ENCODE results near the gene IL23R.

IL23R gene

GRCh38 chr1:67242016-67242415 lies 75.8 kb downstream of the IL23R start:
- DNase-seq (ENCODE audit: low spot score in 2 of 2): no peak
- Histone ChIP-seq H3K4me3 (no peak overlapping the region), H3K27me3 (ENCODE audit: low read depth) (no peaks in the 10 kb centered on the region), H3K36me3 (replicated peaks) (no peaks in the 10 kb centered on the region), H3K9me3 (no peaks in the 10 kb centered on the region), H3K4me1 (no peaks in the 10 kb centered on the region)
- in situ Hi-C loops (cut with MboI; ENCODE audit: low sequenced_read_pairs): no loop called here

GRCh38 chr1:67250051-67250653 lies 83.9 kb downstream of the IL23R start:
- Histone ChIP-seq H3K4me3 (no peak overlapping the region), H3K9me3 (peaks cover 21% of the 10 kb centered on the region), H3K4me1 (no peaks in the 10 kb centered on the region), H3K27me3 (ENCODE audit: low read depth) (no peaks in the 10 kb centered on the region), H3K36me3 (replicated peaks) (no peaks in the 10 kb centered on the region)
- no peak for DNase-seq (ENCODE audit: low spot score in 2 of 2)
- in situ Hi-C loops (cut with MboI; ENCODE audit: low sequenced_read_pairs): no loop called here

DNA sequence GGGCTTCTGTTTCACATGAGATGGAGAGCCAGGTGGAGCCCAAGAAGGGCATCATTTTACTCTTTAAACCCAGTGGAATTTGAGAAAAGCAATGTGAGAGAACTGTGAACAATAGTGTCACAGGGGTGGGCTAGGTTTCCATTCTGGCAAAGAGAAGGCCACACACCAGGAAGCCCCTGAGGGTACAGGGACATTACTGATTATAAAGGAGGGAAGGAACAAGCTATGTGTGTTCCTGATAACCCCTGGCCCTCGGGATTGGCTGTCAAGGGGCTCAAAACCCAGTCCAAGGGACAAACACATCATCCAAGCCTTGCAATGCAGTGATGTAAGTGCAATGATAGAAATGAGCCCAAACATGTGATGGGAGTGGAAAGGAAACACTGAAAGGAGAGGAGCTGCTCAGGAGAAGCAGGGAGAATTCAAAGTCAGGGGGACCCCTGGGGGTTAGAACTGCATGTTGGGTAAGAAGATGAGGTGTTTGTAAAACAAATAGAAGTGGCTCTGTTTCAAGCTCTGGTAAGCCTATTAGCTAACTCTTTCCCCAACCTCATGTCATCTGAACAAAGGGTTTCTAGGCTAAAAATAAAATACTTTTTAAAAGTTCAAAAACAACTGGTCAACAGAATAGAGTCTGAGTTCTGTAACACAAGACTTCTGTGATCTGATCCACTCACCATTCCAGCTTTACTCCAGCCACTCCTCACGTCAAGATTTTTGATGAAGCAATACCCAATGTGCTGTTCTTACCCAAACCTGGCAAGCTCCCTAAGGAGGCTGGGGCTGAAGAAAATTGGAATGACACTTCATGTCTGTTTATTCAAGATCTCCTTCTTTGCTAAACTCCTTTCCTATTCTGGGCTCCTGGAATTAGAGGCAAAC lies 90.3 kb downstream of the IL23R start:
- H3K36me3 ChIP-seq (replicated peaks): no peaks in the 10 kb centered on the region
- no peaks in the 10 kb centered on the region for H3K27me3 ChIP-seq (ENCODE audit: low read depth)
- DNase-seq (ENCODE audit: low spot score in 2 of 2): no peak
- H3K4me3 ChIP-seq: no peak overlapping the region
- H3K4me1 ChIP-seq: peaks cover 5% of the 10 kb centered on the region
- in situ Hi-C loops (cut with MboI; ENCODE audit: low sequenced_read_pairs): no loop called here
- H3K9me3 ChIP-seq: no peaks in the 10 kb centered on the region

DNA sequence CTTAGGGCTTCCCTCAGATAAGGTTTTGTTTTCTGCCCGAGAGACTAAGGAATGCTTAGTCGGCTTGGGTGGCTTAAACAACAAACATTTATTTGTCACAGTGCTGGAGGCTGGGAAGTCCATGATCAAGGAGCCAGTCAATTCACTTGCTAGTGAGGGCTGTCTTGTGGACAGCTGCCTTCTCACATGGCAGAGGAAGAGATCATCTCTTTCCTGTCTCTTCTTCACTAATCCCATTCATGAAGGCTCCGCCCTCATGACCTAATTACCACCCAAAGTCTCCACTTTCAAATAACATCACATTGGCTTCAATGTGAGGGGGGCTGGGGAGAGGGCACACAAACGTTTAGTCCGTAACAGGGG lies 90.9 kb downstream of the IL23R start:
- in situ Hi-C loops (cut with MboI; ENCODE audit: low sequenced_read_pairs): no loop called here
- DNase-seq (ENCODE audit: low spot score in 2 of 2): no peak
- Histone ChIP-seq H3K27me3 (ENCODE audit: low read depth) (no peaks in the 10 kb centered on the region), H3K4me3 (no peak overlapping the region), H3K4me1 (peaks cover 5% of the 10 kb centered on the region), H3K36me3 (replicated peaks) (no peaks in the 10 kb centered on the region), H3K9me3 (no peaks in the 10 kb centered on the region)

GRCh38 chr1:67261680-67262079 lies 95.4 kb downstream of the IL23R start:
- H3K4me1 ChIP-seq: peaks cover 5% of the 10 kb centered on the region
- peak; percentile 66 to 73 for DNase-seq (ENCODE audit: low spot score in 2 of 2)

GRCh38 chr1:67262735-67263134 lies 96.5 kb downstream of the IL23R start:
- Histone ChIP-seq H3K27me3 (ENCODE audit: low read depth) (no peaks in the 10 kb centered on the region), H3K4me3 (no peak overlapping the region), H3K4me1 (peaks cover 5% of the 10 kb centered on the region), H3K36me3 (replicated peaks) (no peaks in the 10 kb centered on the region), H3K9me3 (no peaks in the 10 kb centered on the region)
- in situ Hi-C loops (cut with MboI; ENCODE audit: low sequenced_read_pairs): no loop called here
- DNase-seq (ENCODE audit: low spot score in 2 of 2): no peak

More at GRCh38 chr1:67261680-67262079, 95.4 kb downstream of the IL23R start:
- Histone ChIP-seq H3K27me3 (ENCODE audit: low read depth) (no peaks in the 10 kb centered on the region), H3K9me3 (no peaks in the 10 kb centered on the region), H3K4me3 (no peak overlapping the region), H3K36me3 (replicated peaks) (no peaks in the 10 kb centered on the region)
- in situ Hi-C loops (cut with MboI; ENCODE audit: low sequenced_read_pairs): no loop called here

GRCh38 chr1:67264152-67264551 lies 97.9 kb downstream of the IL23R start:
- Histone ChIP-seq H3K4me3 (no peak overlapping the region), H3K36me3 (replicated peaks) (no peaks in the 10 kb centered on the region), H3K27me3 (ENCODE audit: low read depth) (no peaks in the 10 kb centered on the region), H3K9me3 (no peaks in the 10 kb centered on the region), H3K4me1 (peaks cover 5% of the 10 kb centered on the region)
- in situ Hi-C loops (cut with MboI; ENCODE audit: low sequenced_read_pairs): no loop called here
- no peak for DNase-seq (ENCODE audit: low spot score in 2 of 2)

GRCh38 chr1:67264899-67265298 lies 98.6 kb downstream of the IL23R start:
- no peak overlapping the region for H3K4me3 ChIP-seq
- in situ Hi-C loops (cut with MboI; ENCODE audit: low sequenced_read_pairs): no loop called here
- H3K27me3 ChIP-seq (ENCODE audit: low read depth): no peaks in the 10 kb centered on the region
- H3K36me3 ChIP-seq (replicated peaks): no peaks in the 10 kb centered on the region
- no peaks in the 10 kb centered on the region for H3K9me3 ChIP-seq
- no peak for DNase-seq (ENCODE audit: low spot score in 2 of 2)
- peaks cover 5% of the 10 kb centered on the region for H3K4me1 ChIP-seq

GRCh38 chr1:67269061-67269460 lies 102.8 kb downstream of the IL23R start:
- H3K9me3 ChIP-seq: no peaks in the 10 kb centered on the region

DNA sequence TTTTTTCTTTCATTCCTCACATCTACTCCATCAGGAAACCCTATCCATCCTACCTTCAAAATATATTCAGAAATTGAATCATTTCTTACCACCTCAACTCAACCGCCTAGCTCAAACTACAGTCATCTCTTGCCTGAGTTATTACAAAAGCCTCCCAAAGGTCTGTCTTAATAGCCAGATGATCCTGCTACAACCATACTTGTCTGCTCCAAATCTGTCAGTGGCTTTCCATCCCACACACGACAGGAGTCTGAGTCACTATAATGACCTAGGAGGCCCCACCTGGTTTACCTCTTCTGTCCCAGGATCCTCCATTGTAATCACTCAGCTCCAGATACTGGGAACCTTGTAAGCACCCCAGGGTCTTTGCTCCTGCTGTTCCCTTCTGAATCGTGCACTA lies 104.3 kb downstream of the IL23R start:
- Histone ChIP-seq H3K9me3 (no peaks in the 10 kb centered on the region), H3K4me1 (no peaks in the 10 kb centered on the region), H3K4me3 (no peak overlapping the region), H3K27me3 (ENCODE audit: low read depth) (no peaks in the 10 kb centered on the region), H3K36me3 (replicated peaks) (no peaks in the 10 kb centered on the region)
- in situ Hi-C loops (cut with MboI; ENCODE audit: low sequenced_read_pairs): no loop called here
- DNase-seq (ENCODE audit: low spot score in 2 of 2): no peak

More at GRCh38 chr1:67269061-67269460, 102.8 kb downstream of the IL23R start:
- Histone ChIP-seq H3K36me3 (replicated peaks) (no peaks in the 10 kb centered on the region), H3K4me3 (no peak overlapping the region), H3K4me1 (no peaks in the 10 kb centered on the region), H3K27me3 (ENCODE audit: low read depth) (no peaks in the 10 kb centered on the region)
- no peak for DNase-seq (ENCODE audit: low spot score in 2 of 2)
- in situ Hi-C loops (cut with MboI; ENCODE audit: low sequenced_read_pairs): no loop called here

GRCh38 chr1:67273591-67273990 lies 107.3 kb downstream of the IL23R start:
- Histone ChIP-seq H3K9me3 (peaks cover 3% of the 10 kb centered on the region; the same call in 1 of the 2 replicates), H3K27me3 (ENCODE audit: low read depth) (no peaks in the 10 kb centered on the region), H3K36me3 (replicated peaks) (no peaks in the 10 kb centered on the region), H3K4me3 (no peak overlapping the region), H3K4me1 (no peaks in the 10 kb centered on the region)
- in situ Hi-C loops (cut with MboI; ENCODE audit: low sequenced_read_pairs): no loop called here
- DNase-seq (ENCODE audit: low spot score in 2 of 2): no peak

DNA sequence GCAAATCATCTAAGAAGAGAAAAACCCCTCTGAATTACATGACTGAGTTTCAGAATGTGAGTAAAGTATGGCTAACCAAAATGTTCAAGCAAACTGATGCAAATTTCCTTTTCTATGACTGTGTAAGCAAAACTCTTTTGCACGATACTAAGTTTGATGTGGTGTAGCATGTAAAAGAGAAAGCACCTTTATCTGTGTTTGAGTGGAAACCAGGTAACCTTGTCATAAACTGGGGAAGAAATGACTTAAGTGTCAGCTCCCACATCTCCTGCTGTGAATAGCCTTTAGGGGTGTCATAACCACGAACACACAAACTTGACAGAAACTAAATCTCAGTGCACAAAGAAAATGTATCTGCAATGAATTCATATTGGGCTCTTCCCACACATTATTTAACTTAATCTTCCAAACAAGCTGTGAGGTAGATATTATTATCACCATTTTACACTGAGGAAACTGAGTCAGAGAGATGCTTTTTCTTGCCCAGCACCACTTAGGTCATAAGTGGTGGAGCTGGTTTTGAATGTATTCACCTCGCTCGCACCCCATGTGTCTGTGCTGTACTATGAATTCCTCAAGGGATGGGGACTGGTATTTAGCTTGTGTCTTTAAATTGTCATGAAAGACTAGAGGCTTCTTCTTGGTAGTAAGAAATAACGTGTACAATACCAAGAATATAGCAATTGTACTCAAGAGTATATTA lies 108.5 kb downstream of the IL23R start:
- Histone ChIP-seq H3K4me1 (no peaks in the 10 kb centered on the region), H3K4me3 (no peak overlapping the region), H3K27me3 (ENCODE audit: low read depth) (no peaks in the 10 kb centered on the region), H3K9me3 (peaks cover 3% of the 10 kb centered on the region; the same call in 1 of the 2 replicates), H3K36me3 (replicated peaks) (no peaks in the 10 kb centered on the region)
- in situ Hi-C loops (cut with MboI; ENCODE audit: low sequenced_read_pairs): no loop called here
- DNase-seq (ENCODE audit: low spot score in 2 of 2): no peak

GRCh38 chr1:67280696-67281095 lies 114.4 kb downstream of the IL23R start:
- DNase-seq (ENCODE audit: low spot score in 2 of 2): no peak
- no peak overlapping the region for H3K4me3 ChIP-seq
- in situ Hi-C loops (cut with MboI; ENCODE audit: low sequenced_read_pairs): no loop called here

GRCh38 chr1:67281244-67281643 lies 115.0 kb downstream of the IL23R start:
- Histone ChIP-seq H3K27me3 (ENCODE audit: low read depth) (no peaks in the 10 kb centered on the region), H3K4me3 (no peak overlapping the region), H3K4me1 (no peaks in the 10 kb centered on the region), H3K36me3 (replicated peaks) (no peaks in the 10 kb centered on the region), H3K9me3 (peaks cover under 1% of the 10 kb centered on the region; the same call in 1 of the 2 replicates)
- in situ Hi-C loops (cut with MboI; ENCODE audit: low sequenced_read_pairs): no loop called here
- no peak for DNase-seq (ENCODE audit: low spot score in 2 of 2)

More at GRCh38 chr1:67280696-67281095, 114.4 kb downstream of the IL23R start:
- Histone ChIP-seq H3K27me3 (ENCODE audit: low read depth) (no peaks in the 10 kb centered on the region), H3K36me3 (replicated peaks) (no peaks in the 10 kb centered on the region), H3K9me3 (peaks cover 3% of the 10 kb centered on the region; the same call in 1 of the 2 replicates), H3K4me1 (no peaks in the 10 kb centered on the region)

Data from HAP-1 (cell line).